ENCODE measurements around the gene PLPPR1.
"Not testable (repeated sequence)": the region's sequence is repeated elsewhere in the genome, so short reads cannot be mapped to it uniquely, and the experiment has no call there.

PLPPR1 gene

GRCh38 chr9:101311191-101311590 is 282.7 kb downstream of the PLPPR1 start:
- DNase-seq: no peak

- peak; percentile 73 for DNase-seq
Observed at GRCh38 chr9:101311758-101312420, 283.4 kb downstream of the PLPPR1 start.

GRCh38 chr9:101312661-101313060 is 284.1 kb downstream of the PLPPR1 start:
- DNase-seq: no peak

- DNase-seq: no peak
Observed at GRCh38 chr9:101315112-101315450, 286.6 kb downstream of the PLPPR1 start.

- no peak for DNase-seq
Observed at GRCh38 chr9:101317735-101318134, 289.2 kb downstream of the PLPPR1 start.

- DNase-seq: no peak
Observed at GRCh38 chr9:101323129-101323528, 294.6 kb downstream of the PLPPR1 start.

GRCh38 chr9:101324245-101324804 is 295.8 kb downstream of the PLPPR1 start:
- no peak for DNase-seq

- no peak for DNase-seq
Observed at GRCh38 chr9:101325053-101325452, 296.5 kb downstream of the PLPPR1 start.

- no peak for DNase-seq
Observed at GRCh38 chr9:101326035-101326434, 297.5 kb downstream of the PLPPR1 start.

GRCh38 chr9:101326501-101326900 is 298.0 kb downstream of the PLPPR1 start:
- no peak for DNase-seq

GRCh38 chr9:101327422-101327909 is 298.9 kb downstream of the PLPPR1 start:
- DNase-seq: not testable (repeated sequence)

- DNase-seq: no peak
Observed at GRCh38 chr9:101332362-101332761, 303.8 kb downstream of the PLPPR1 start.

GRCh38 chr9:101333490-101333889 is 305.0 kb downstream of the PLPPR1 start:
- DNase-seq: no peak

GRCh38 chr9:101333926-101334702 is 305.6 kb downstream of the PLPPR1 start:
- DNase-seq: no peak

GRCh38 chr9:101336091-101336490 is 307.6 kb downstream of the PLPPR1 start:
- DNase-seq: no peak

- no peak for DNase-seq
Observed at GRCh38 chr9:101337237-101337636, 308.7 kb downstream of the PLPPR1 start.

- DNase-seq: no peak
Observed at GRCh38 chr9:101341958-101342357, 313.4 kb downstream of the PLPPR1 start.

GRCh38 chr9:101342595-101342994 is 314.1 kb downstream of the PLPPR1 start:
- no peak for DNase-seq

- no peak for DNase-seq
Observed at GRCh38 chr9:101350285-101350684, 321.8 kb downstream of the PLPPR1 start.

- no peak for DNase-seq
Observed at GRCh38 chr9:101352892-101353463, 324.5 kb downstream of the PLPPR1 start.

GRCh38 chr9:101353683-101354082 is 325.2 kb downstream of the PLPPR1 start:
- DNase-seq: no peak

- DNase-seq: no peak
Observed at GRCh38 chr9:101354143-101354764, 325.7 kb downstream of the PLPPR1 start.
